ENCODE measurements around the gene NRDC. TPM values are rescaled to one million over a fixed set of nuclear protein-coding genes. Genes with fewer than 3 reads are reported as not detected.

The NRDC gene
- total RNA-seq, 1 experiment from 2014 or later: 182 TPM

DNA sequence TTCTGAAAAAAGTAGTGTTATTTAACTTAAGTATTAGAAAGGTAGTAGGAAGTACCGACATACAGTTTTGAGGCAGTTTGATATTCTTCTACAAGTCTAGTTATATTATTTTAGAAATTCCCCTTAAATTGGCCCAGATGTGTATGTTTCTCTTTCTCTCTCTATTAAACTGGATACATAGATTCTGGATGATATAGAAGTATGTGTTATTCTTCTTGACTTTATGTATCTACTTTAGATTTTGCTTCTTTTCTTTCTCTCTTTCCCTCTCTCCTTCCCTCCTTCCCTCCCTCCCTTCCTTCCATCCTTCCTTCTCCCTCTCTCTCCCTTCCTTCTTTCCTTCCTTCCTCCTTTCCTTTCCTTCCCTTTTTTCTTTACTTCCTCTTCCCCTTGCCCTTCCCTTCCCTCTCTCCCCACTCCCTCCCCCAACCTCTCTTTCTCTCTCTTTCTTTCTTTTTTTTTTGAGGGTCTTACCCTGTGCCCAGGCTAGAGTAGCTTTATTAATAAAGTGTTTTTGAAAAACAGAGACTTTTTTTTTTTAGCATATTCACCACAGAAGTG lies 137.3 kb downstream of the NRDC start:
- no peak for DNase-seq (ENCODE audit: low read depth, low spot score)
- Histone ChIP-seq H3K4me2 (ENCODE audit: low read length) (no peak overlapping the region), H2AFZ (ENCODE audit: low read depth, low read length, poor library complexity, severe bottlenecking) (no peak overlapping the region), H3K9me3 (ENCODE audit: control insufficient read depth in 1 of 2, insufficient read depth in 1 of 2, low read depth in 1 of 2, low read length in 2 of 2) (no peaks in the 10 kb centered on the region), H3K79me2 (ENCODE audit: insufficient read depth, low read length) (peaks cover 58% of the 10 kb centered on the region), H3K4me1 (ENCODE audit: control insufficient read depth in 1 of 2, insufficient read depth in 2 of 2, low read length in 2 of 2) (peaks cover 4 to 9% of the 10 kb centered on the region in 2 experiments; a peak in 3 of 4 replicates), H4K20me1 (ENCODE audit: insufficient read depth) (peaks cover 5% of the 10 kb centered on the region), H3K9me2 (ENCODE audit: insufficient read depth) (no peaks in the 10 kb centered on the region), H3K27ac (ENCODE audit: low read depth, low read length) (no peak overlapping the region), H3K27me3 (ENCODE audit: insufficient read depth, low read length) (no peaks in the 10 kb centered on the region), H3K4me3 (replicated peaks in 1 of 2; ENCODE audit: low read depth in 1 of 2, low read length in 2 of 2) (no peak overlapping the region), H3K9ac (ENCODE audit: low read length) (no peak overlapping the region), H3K36me3 (ENCODE audit: control insufficient read depth in 1 of 2, insufficient read depth in 2 of 2, low read length in 2 of 2) (no peaks in the 10 kb centered on the region)
- no TSS peak for BruUV-seq (replicated peaks)
- RAD21 ChIA-PET (ENCODE audit: low non-redundant PET in 1 of 2, low total read pairs in 2 of 2, uncharacterized antibody in 2 of 2, unreplicated experiment in 2 of 2): no interaction called here
- intact Hi-C loops (cut with micrococcal nuclease): no loop called here
- no peak for TF ChIP-seq YY1 (IDR thresholded peaks at IDR 0.05; ENCODE audit: extremely low read depth, insufficient replicate concordance, low read depth, low read length)
- no peak for TF ChIP-seq RAD21 (IDR thresholded peaks at IDR 0.05; ENCODE audit: low read depth)
- TF ChIP-seq, protein P1, sequence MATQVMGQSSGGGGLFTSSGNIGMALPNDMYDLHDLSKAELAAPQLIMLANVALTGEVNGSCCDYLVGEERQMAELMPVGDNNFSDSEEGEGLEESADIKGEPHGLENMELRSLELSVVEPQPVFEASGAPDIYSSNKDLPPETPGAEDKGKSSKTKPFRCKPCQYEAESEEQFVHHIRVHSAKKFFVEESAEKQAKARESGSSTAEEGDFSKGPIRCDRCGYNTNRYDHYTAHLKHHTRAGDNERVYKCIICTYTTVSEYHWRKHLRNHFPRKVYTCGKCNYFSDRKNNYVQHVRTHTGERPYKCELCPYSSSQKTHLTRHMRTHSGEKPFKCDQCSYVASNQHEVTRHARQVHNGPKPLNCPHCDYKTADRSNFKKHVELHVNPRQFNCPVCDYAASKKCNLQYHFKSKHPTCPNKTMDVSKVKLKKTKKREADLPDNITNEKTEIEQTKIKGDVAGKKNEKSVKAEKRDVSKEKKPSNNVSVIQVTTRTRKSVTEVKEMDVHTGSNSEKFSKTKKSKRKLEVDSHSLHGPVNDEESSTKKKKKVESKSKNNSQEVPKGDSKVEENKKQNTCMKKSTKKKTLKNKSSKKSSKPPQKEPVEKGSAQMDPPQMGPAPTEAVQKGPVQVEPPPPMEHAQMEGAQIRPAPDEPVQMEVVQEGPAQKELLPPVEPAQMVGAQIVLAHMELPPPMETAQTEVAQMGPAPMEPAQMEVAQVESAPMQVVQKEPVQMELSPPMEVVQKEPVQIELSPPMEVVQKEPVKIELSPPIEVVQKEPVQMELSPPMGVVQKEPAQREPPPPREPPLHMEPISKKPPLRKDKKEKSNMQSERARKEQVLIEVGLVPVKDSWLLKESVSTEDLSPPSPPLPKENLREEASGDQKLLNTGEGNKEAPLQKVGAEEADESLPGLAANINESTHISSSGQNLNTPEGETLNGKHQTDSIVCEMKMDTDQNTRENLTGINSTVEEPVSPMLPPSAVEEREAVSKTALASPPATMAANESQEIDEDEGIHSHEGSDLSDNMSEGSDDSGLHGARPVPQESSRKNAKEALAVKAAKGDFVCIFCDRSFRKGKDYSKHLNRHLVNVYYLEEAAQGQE (IDR thresholded peaks at IDR 0.05; ENCODE audit: low read depth): no peak
- no peak for TF ChIP-seq CEBPB (IDR thresholded peaks at IDR 0.05; ENCODE audit: low read depth)
- TF ChIP-seq ZFX (IDR thresholded peaks at IDR 0.05): no peak
- TF ChIP-seq EGR1 (IDR thresholded peaks at IDR 0.05; ENCODE audit: low read depth): no peak
- TF ChIP-seq JUND (IDR thresholded peaks at IDR 0.05): no peak
- no peak for TF ChIP-seq EZH2 (IDR thresholded peaks at IDR 0.05)
- no peak for TF ChIP-seq EZH2phosphoT487 (IDR thresholded peaks at IDR 0.05; ENCODE audit: borderline replicate concordance)
- CTCF ChIA-PET: no interaction called here
- no peak for ATAC-seq
- POLR2A ChIA-PET: no interaction called here
